SK-N-SH treated with all-trans-retinoic acid at 6 μM for 48 hours (cell line): Measurements from ENCODE around the gene CSF2.

ENCODE experiments used
- ATAC-seq: fragments of 200-7000 bp; cut with Tn5 transposase; 3 replicates; pipeline ENCODE4 v1.9.1; 2020; ENCODE audit warnings: mild to moderate bottlenecking, moderate library complexity
- BACH2 ChIP-seq: fragments of 250-450 bp; sonication (Bioruptor Pico); IDR thresholded peaks from 2 replicates; pipeline ENCODE4 v1.9.0; 2021; ENCODE audit warnings: mild to moderate bottlenecking, borderline replicate concordance
- CSDC2 ChIP-seq: fragments of 250-450 bp; sonication (Bioruptor Pico); IDR thresholded peaks from 2 replicates; pipeline ENCODE4 v1.5.0; 2020; ENCODE audit warnings: mild to moderate bottlenecking, moderate library complexity
- ESRRG ChIP-seq: fragments of 250-450 bp; sonication (Bioruptor Pico); IDR thresholded peaks from 2 replicates; pipeline ENCODE4 v1.6.1; 2021; ENCODE audit warnings: mild to moderate bottlenecking
- GLIS3 ChIP-seq: fragments of 250-450 bp; sonication (Bioruptor Pico); IDR thresholded peaks from 2 replicates; pipeline ENCODE4 v1.5.0; 2020; ENCODE audit warnings: mild to moderate bottlenecking, moderate library complexity
- ISL1 ChIP-seq: fragments of 250-450 bp; sonication (Bioruptor Pico); IDR thresholded peaks from 2 replicates; pipeline ENCODE4 v2.1.2; 2022; ENCODE audit warnings: mild to moderate bottlenecking, moderate library complexity
- PATZ1 ChIP-seq: fragments of 250-450 bp; sonication (Bioruptor Pico); IDR thresholded peaks from 2 replicates; pipeline ENCODE4 v1.8.0; 2020; ENCODE audit warnings: mild to moderate bottlenecking, moderate library complexity, borderline replicate concordance
- POU6F1 ChIP-seq: fragments of 250-450 bp; sonication (Bioruptor Pico); IDR thresholded peaks from 2 replicates; pipeline ENCODE4 v1.8.0; 2021; ENCODE audit warnings: low read depth, mild to moderate bottlenecking, moderate library complexity, borderline replicate concordance
- PPARA ChIP-seq: fragments of 250-450 bp; sonication (Bioruptor Pico); IDR thresholded peaks from 2 replicates; pipeline ENCODE4 v1.5.0; 2020; ENCODE audit warnings: mild to moderate bottlenecking, borderline replicate concordance
- RARB ChIP-seq: fragments of 250-450 bp; sonication (Bioruptor Pico); IDR thresholded peaks from 2 replicates; pipeline ENCODE4 v1.8.0; 2021; ENCODE audit warnings: mild to moderate bottlenecking, moderate library complexity
- SNAI2 ChIP-seq: fragments of 250-450 bp; sonication (Bioruptor Pico); IDR thresholded peaks from 2 replicates; pipeline ENCODE4 v1.5.0; 2020; ENCODE audit warnings: mild to moderate bottlenecking, moderate library complexity
- TOX ChIP-seq: fragments of 250-450 bp; sonication (Bioruptor Pico); IDR thresholded peaks from 2 replicates; pipeline ENCODE4 v1.8.0; 2021; ENCODE audit warnings: mild to moderate bottlenecking, moderate library complexity, borderline replicate concordance
- ZC3H10 ChIP-seq: fragments of 250-450 bp; sonication (Bioruptor Pico); IDR thresholded peaks from 2 replicates; pipeline ENCODE4 v1.5.1; 2021; ENCODE audit warnings: mild to moderate bottlenecking, moderate library complexity
- ZFP3 ChIP-seq: fragments of 250-450 bp; sonication (Bioruptor Pico); IDR thresholded peaks from 2 replicates; pipeline ENCODE4 v1.5.0; 2020; ENCODE audit warnings: mild to moderate bottlenecking, moderate library complexity
- ZFP30 ChIP-seq: fragments of 450-650 bp; formaldehyde crosslinking; IDR thresholded peaks from 2 replicates; pipeline ENCODE4 v1.5.0; 2022; ENCODE audit warnings: mild to moderate bottlenecking, moderate library complexity
- ZNF565 ChIP-seq: fragments of 450-650 bp; formaldehyde crosslinking; conservative IDR thresholded peaks from 2 replicates; pipeline ENCODE4 v1.5.0; 2020; ENCODE audit warnings: low read depth, mild to moderate bottlenecking, moderate library complexity
- ZNF70 ChIP-seq: fragments of 450-650 bp; formaldehyde crosslinking; IDR thresholded peaks from 2 replicates; pipeline ENCODE4 v1.5.0; 2020; ENCODE audit warnings: mild to moderate bottlenecking, moderate library complexity
- ZNF8 ChIP-seq: fragments of 450-650 bp; formaldehyde crosslinking; IDR thresholded peaks from 2 replicates; pipeline ENCODE4 v1.5.0; 2020; ENCODE audit warnings: mild to moderate bottlenecking, moderate library complexity
- TF ChIP-seq, protein P1 (sequence below): fragments of 250-450 bp; sonication (Bioruptor Pico); IDR thresholded peaks from 2 replicates; pipeline ENCODE4 v1.5.1; 2021; ENCODE audit warnings: mild to moderate bottlenecking, moderate library complexity

The CSF2 gene

DNA sequence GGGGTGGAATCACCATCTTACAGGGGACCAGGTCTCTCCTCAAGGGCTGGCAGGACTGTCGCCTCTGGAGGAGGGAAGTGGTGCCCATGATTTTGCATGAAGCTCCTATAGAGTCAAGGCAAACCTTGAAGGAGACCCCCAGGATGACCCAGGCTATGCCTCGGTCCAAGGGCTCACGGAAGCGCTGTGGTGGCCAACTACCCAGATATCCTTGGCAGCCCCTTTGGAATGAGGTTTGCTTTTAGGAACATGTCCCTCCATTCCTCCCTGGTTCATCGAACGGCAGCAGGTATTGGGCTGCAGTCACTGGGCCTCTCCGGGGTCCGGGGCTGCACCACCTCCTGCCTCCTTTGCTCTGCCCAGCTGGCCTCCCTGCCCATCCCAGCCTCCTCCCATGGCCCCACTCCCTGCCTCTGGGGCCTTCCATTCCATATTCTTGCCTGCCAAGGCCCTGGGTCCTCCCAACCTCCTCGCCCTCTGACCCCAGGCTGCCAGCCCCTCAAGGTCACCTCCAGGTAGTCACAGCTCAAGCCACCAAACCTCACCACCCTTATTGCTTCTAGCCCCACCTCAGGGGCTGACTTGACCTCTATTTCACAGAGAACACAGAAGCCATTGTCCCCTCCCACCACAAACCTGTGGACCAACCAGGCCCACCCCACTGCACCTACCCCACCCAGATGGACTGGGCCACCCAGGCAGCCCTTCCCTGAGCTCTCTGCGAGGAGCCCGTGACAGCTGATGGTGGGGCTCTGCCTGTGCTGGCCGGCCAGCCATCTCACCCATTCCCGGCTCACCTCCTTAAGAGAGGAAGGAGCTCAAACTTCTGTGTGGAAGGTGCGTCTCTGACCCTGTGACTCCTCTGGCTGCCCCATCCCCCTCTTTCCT is 16.7 kb upstream of the CSF2 start (continued):
- TF ChIP-seq POU6F1 (CRISPR knock-in tag) (no peak), GLIS3 (CRISPR knock-in tag) (no peak), TOX (CRISPR knock-in tag) (no peak), ESRRG (no peak), CSDC2 (CRISPR knock-in tag) (no peak), ZFP30 (CRISPR knock-in tag) (no peak)
- TF ChIP-seq, all 23 proteins: peak for 0

DNA sequence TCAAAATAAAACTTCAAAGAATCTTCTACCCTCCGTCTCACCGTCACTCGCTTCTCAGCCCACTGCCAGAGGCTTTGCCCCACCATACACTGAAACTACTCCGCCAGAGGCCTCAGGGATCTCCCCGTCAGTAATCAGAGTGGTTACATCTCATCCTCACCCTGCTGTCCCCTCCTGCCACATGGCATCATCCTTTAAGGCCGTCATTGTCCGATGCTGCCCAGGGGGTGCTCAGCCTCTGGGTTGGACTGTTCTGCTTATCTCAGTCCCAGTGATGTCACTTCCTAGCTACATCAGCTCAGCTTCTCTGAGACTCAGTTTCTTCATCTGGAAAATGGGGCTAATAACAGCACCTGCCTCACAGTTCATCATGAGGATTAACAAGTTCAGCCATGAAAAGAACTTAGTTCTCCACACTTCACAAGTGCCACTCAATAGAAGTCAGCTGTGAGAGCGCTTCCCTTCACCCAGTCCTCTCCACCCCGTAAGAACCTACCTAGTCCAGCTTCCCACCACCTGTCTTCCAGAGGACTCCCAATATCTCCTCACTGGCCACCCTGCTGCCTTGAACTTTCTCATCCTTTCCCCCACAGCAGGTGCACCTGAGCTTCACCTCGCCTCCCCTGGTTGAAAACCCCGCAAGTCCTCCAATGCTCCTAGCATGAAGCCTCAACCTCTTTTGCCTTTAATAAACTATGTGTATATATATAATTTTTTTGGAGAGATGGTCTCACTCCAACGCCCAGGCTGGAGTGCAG is 15.9 kb upstream of the CSF2 start:
- no peak for ATAC-seq
- TF ChIP-seq RARB (CRISPR knock-in tag) (no peak), POU6F1 (CRISPR knock-in tag) (no peak), SNAI2 (CRISPR knock-in tag) (no peak), TOX (CRISPR knock-in tag) (no peak), BACH2 (CRISPR knock-in tag) (no peak), ZC3H10 (CRISPR knock-in tag) (no peak), CSDC2 (CRISPR knock-in tag) (no peak)

DNA sequence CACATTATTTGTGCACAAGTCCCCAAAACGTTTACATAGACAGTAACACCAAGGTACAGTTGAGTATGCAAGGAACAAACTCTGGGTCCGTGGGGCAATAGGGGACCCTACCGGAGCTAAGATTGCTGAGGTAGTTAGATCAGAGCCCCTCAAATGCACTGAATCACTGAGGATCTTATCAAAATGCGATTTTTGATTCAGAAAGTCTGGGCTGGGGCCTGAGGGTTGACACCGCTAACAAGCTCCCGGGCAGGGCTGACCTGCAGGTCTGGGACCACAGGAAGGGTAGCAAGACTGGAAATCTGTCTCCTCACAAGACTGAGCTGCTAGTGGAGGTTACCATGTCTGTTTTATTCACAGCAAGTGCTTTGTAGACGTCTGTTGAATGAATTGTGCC is 14.9 kb upstream of the CSF2 start:
- TF ChIP-seq ZFP3 (CRISPR knock-in tag) (no peak), ZNF70 (CRISPR knock-in tag) (no peak), ZFP30 (CRISPR knock-in tag) (no peak), ESRRG (no peak)
- TF ChIP-seq, protein P1, sequence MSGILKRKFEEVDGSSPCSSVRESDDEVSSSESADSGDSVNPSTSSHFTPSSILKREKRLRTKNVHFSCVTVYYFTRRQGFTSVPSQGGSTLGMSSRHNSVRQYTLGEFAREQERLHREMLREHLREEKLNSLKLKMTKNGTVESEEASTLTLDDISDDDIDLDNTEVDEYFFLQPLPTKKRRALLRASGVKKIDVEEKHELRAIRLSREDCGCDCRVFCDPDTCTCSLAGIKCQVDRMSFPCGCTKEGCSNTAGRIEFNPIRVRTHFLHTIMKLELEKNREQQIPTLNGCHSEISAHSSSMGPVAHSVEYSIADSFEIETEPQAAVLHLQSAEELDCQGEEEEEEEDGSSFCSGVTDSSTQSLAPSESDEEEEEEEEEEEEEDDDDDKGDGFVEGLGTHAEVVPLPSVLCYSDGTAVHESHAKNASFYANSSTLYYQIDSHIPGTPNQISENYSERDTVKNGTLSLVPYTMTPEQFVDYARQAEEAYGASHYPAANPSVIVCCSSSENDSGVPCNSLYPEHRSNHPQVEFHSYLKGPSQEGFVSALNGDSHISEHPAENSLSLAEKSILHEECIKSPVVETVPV (CRISPR knock-in tag) = no peak
- ATAC-seq = no peak

DNA sequence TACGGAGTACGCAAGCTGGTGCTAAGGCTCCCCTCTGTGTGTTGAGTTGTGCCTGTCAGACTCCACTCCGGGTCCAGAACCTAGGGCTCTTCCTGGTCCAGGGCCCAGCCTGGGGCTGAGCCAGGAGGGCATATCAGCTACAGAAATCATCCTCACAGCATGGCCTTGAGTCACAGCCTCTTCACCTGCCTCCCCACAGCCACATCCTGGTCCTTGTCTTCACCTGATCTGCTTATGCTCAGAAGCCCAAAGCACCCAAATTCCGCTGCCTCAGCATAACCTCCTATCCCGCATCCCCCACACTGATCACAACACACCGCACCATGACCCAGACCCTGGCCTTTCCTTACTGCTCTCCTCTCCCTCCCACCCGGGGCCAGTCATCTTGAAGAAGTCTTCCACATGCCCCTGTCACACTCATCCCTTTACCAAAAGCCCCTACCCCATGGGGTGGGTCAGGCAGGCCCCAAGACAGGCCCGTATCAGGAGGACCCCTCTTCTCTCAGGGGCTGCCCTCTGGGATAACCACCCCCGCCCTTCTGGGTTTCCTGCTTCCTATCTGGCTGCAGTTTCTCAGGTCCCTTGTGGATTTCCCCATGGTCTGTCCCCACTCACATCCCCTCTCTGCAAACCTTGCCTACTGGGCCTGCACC is 14.4 kb upstream of the CSF2 start:
- ATAC-seq = no peak
- TF ChIP-seq ISL1 (CRISPR knock-in tag) (no peak), BACH2 (CRISPR knock-in tag) (no peak), ZNF8 (CRISPR knock-in tag) (no peak), POU6F1 (CRISPR knock-in tag) (no peak), PPARA (CRISPR knock-in tag) (no peak), CSDC2 (CRISPR knock-in tag) (no peak), ZFP3 (CRISPR knock-in tag) (no peak), ZNF565 (CRISPR knock-in tag) (no peak), SNAI2 (CRISPR knock-in tag) (no peak), PATZ1 (CRISPR knock-in tag) (no peak), GLIS3 (CRISPR knock-in tag) (no peak)
